ENCODE data around the gene PPTC7.

- TF ChIP-seq CTCF (tag by site-specific recombination; IDR thresholded peaks at IDR 0.05): no peak
- no peak for TF ChIP-seq ZNF626 (tag by site-specific recombination; IDR thresholded peaks at IDR 0.05)
- no peak for TF ChIP-seq ZNF133 (tag by site-specific recombination; IDR thresholded peaks at IDR 0.05)
Observed at GRCh38 chr12:110585231-110585799, 2.2 kb upstream of the PPTC7 start.
